Liver (tissue), 9 donors: ENCODE results near the gene CYFIP2. TPM values are rescaled to one million over a fixed set of nuclear protein-coding genes. Genes with fewer than 3 reads are reported as not detected.

Source experiments
- DNase-seq: peaks from one replicate; pipeline ENCODE4 v3.0.0-alpha.2; 2017; ENCODE audit warnings: low spot score
- H3K27ac ChIP-seq, 2 donors: one replicate each; pipeline ENCODE4 v1.7.0; 2013; ENCODE audit warnings: inconsistent platforms in 2 of 2, low read length in 2 of 2, control low read depth in 1 of 2, low read depth in 1 of 2, mild to moderate bottlenecking in 1 of 2
- H3K27me3 ChIP-seq, 4 donors: one replicate each; pipeline versions ENCODE4 v1.6.1 to v1.7.0; 2013; ENCODE audit warnings: low read length in 3 of 4, inconsistent platforms in 1 of 4, mild to moderate bottlenecking in 1 of 4, moderate library complexity in 1 of 4; ENCODE audit not compliant: control insufficient read depth in 4 of 4, insufficient read depth in 4 of 4
- H3K36me3 ChIP-seq, 4 donors: one replicate each; pipeline versions ENCODE4 v1.6.1 to v1.7.0; 2013; ENCODE audit warnings: low read length in 3 of 4, mild to moderate bottlenecking in 3 of 4, low read depth in 1 of 4, moderate library complexity in 1 of 4; ENCODE audit not compliant: control insufficient read depth in 4 of 4, insufficient read depth in 3 of 4
- H3K4me1 ChIP-seq, 4 donors: one replicate each; pipeline versions ENCODE4 v1.6.1 to v1.7.0; 2013; ENCODE audit warnings: low read length in 3 of 4, mild to moderate bottlenecking in 3 of 4, moderate library complexity in 1 of 4; ENCODE audit not compliant: control insufficient read depth in 4 of 4, insufficient read depth in 4 of 4
- H3K4me3 ChIP-seq, 3 donors: one replicate each; pipeline versions ENCODE4 v1.6.1 to v1.7.0; 2013; ENCODE audit warnings: low read length in 3 of 3, control low read depth in 1 of 3, low read depth in 1 of 3, mild to moderate bottlenecking in 1 of 3
- H3K9ac ChIP-seq, 2 donors: one replicate each; pipeline ENCODE4 v1.7.0; 2013; ENCODE audit warnings: low read length in 2 of 2, mild to moderate bottlenecking in 2 of 2, moderate library complexity in 2 of 2, control low read depth in 1 of 2, low read depth in 1 of 2
- H3K9me3 ChIP-seq, 4 donors: one replicate each; pipeline versions ENCODE4 v1.6.1 to v1.7.0; 2013; ENCODE audit warnings: low read length in 3 of 4; ENCODE audit not compliant: control insufficient read depth in 4 of 4
- EGR1 ChIP-seq, 2 donors: IDR thresholded peaks; 2 replicates each; pipeline ENCODE4 v1.6.1; 2016 to 2018; ENCODE audit warnings: antibody characterized with exemption in 2 of 2, low read depth in 2 of 2
- FOXA1 ChIP-seq: IDR thresholded peaks from 2 replicates; pipeline ENCODE4 v1.6.1; 2016; ENCODE audit warnings: antibody characterized with exemption
- GABPA ChIP-seq, 2 donors: IDR thresholded peaks in 1 of 2; conservative IDR thresholded peaks in 1 of 2; 2 replicates each; pipeline ENCODE4 v1.6.1; 2016; ENCODE audit warnings: antibody characterized with exemption in 2 of 2, mild to moderate bottlenecking in 1 of 2, moderate library complexity in 1 of 2
- HNF4A ChIP-seq, 2 donors: conservative IDR thresholded peaks; 2 replicates each; pipeline ENCODE4 v1.6.1; 2016; ENCODE audit warnings: antibody characterized with exemption in 2 of 2, mild to moderate bottlenecking in 2 of 2
- HNF4G ChIP-seq: IDR thresholded peaks from 2 replicates; pipeline ENCODE4 v1.6.1; 2016; ENCODE audit warnings: antibody characterized with exemption
- JUND ChIP-seq, 2 donors: IDR thresholded peaks; 2 replicates each; pipeline ENCODE4 v1.6.1; 2016; ENCODE audit warnings: antibody characterized with exemption in 2 of 2
- NR2F2 ChIP-seq: IDR thresholded peaks from 2 replicates; pipeline ENCODE4 v1.6.1; 2016; ENCODE audit warnings: antibody characterized with exemption
- RAD21 ChIP-seq, 2 donors: IDR thresholded peaks; 2 replicates each; pipeline ENCODE4 v1.6.1; 2016; ENCODE audit warnings: antibody characterized with exemption in 2 of 2, mild to moderate bottlenecking in 2 of 2
- REST ChIP-seq: IDR thresholded peaks from 2 replicates; pipeline ENCODE4 v1.6.1; 2016; ENCODE audit warnings: antibody characterized with exemption, mild to moderate bottlenecking
- RXRA ChIP-seq, 2 donors: IDR thresholded peaks; 2 replicates each; pipeline ENCODE4 v1.6.1; 2017 to 2018; ENCODE audit warnings: antibody characterized with exemption in 2 of 2, mild to moderate bottlenecking in 1 of 2
- TAF1 ChIP-seq: conservative IDR thresholded peaks from 2 replicates; pipeline ENCODE4 v1.6.1; 2016; ENCODE audit warnings: antibody characterized with exemption, mild to moderate bottlenecking
- YY1 ChIP-seq: IDR thresholded peaks from 2 replicates; pipeline ENCODE4 v1.6.1; 2016; ENCODE audit warnings: antibody characterized with exemption, mild to moderate bottlenecking
- WGBS: extraction: QIAGEN DNeasy Blood & Tissue Kit; methylation state at CpG from one replicate; pipeline ENCODE4 v1.1.7; 2013; 5-methylcytosine and 5-hydroxymethylcytosine counted together
- polyA plus RNA-seq, 2 donors: library from polyadenylated mRNA; stranded (reverse) in 1 of 2; unstranded in 1 of 2; fragments of 200-250 nt in 1 of 2; fragments of >200 nt in 1 of 2; fragmentation: Nextera tagmentation in 1 of 2; extraction: Ambion mirVana in 1 of 2; gene quantifications; one replicate each; pipeline versions ENCODE4 v1.2.1 to v1.2.3, GENCODE V29; 2013 to 2015
- total RNA-seq, 2 donors: library from RNA; depleted of rRNA; stranded (reverse); fragments of >200 nt; gene quantifications; one replicate each; pipeline ENCODE4 v1.2.3, GENCODE V29; 2014
- TF ChIP-seq, protein P1 (sequence below): fragments of 150-350 bp; IDR thresholded peaks from 2 replicates; pipeline ENCODE4 v1.5.1; 2017; ENCODE audit warnings: improper control_type of control experiment, low read depth, low read length; ENCODE audit not compliant: missing input control
- donor health status: healthy.
- donor health status: healthy.
- donor health status: healthy.
- donor health status: healthy.
- donor health status: healthy.

CYFIP2 gene
- total and polyA plus RNA-seq, 4 donors = 12.6 to 38.9 (median 28.2) TPM

GRCh38 chr5:157263496-157264090 lies 2.3 kb upstream of the CYFIP2 start:
- Histone ChIP-seq H3K9ac (no peak overlapping the region), H3K9me3 (no peaks in the 10 kb centered on the region), H3K27ac (no peak overlapping the region), H3K4me3 (no peak overlapping the region), H3K27me3 (no peaks in the 10 kb centered on the region), H3K4me1 (peaks cover 5 to 16% (median 12%) of the 10 kb centered on the region in 4 donors), H3K36me3 (no peaks in the 10 kb centered on the region)
- DNase-seq = no peak
- TF ChIP-seq HNF4G = no peak
- no peak for TF ChIP-seq NR2F2
- TF ChIP-seq REST = no peak
- WGBS = 77% methylated on average over 7 of the region's 7 CpGs

DNA sequence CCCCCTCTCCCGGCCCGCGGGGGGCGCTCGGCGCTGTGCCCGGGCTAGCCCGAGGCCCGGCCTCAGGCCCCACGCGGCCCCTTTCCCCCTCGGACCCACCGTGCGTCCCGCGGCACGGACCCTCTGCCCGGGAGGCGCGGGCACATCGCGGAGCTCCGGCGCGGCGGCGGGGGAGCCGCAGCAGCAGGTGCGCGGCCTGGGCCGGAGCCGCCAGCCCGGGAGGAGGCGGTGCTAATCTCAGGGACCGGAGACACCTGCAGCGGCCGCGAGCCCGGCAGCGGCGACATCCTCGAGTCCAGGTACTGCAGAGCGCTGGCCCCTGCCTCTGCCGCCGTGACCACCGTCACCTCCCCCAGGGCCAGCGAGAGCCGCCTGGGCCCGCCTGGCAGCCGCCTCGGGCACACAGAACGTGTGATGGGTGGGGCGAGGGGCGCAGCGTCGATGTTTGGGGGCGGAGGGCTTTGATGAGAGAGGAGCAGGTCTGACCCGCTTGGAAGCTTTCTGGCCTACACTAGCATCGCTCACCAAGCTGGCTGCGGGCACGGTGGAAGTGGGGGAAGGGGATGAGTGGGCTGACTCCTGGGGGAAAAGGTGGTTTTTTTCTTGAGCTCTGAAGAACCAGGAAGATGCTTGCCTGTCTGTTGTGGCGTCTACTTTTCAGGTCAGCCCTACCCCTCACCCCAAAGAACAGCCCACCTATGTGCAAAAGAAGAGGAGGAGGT lies 524 bp downstream of the CYFIP2 start:
- no peaks in the 10 kb centered on the region for H3K27me3 ChIP-seq
- 4% methylated on average over 62 of the region's 62 CpGs for WGBS
- no peaks in the 10 kb centered on the region for H3K36me3 ChIP-seq
- peaks cover 5 to 16% (median 12%) of the 10 kb centered on the region in 4 donors for H3K4me1 ChIP-seq
- peak overlapping the region; percentile 48 to 59 for H3K27ac ChIP-seq
- peak overlapping the region; percentile 20 to 23 for H3K9ac ChIP-seq
- H3K9me3 ChIP-seq = no peaks in the 10 kb centered on the region
- TF ChIP-seq JUND (IDR thresholded peaks at IDR 0.05) = no peak
- TF ChIP-seq GABPA (IDR thresholded peaks at IDR 0.05 in 1 of 2, conservative IDR thresholded peaks at IDR 0.05 in 1 of 2) = no peak
- no peak for TF ChIP-seq HNF4G
- TF ChIP-seq RAD21 (IDR thresholded peaks at IDR 0.05) = no peak
- TF ChIP-seq FOXA1 = no peak
- no peak for TF ChIP-seq RXRA (IDR thresholded peaks at IDR 0.05)
- no peak for TF ChIP-seq YY1
- no peak for TF ChIP-seq NR2F2
- no peak for TF ChIP-seq TAF1
- TF ChIP-seq EGR1 (IDR thresholded peaks at IDR 0.05; ENCODE audit: low read depth in 2 of 2) = no peak
- no peak for TF ChIP-seq HNF4A (conservative IDR thresholded peaks at IDR 0.05)
- TF ChIP-seq, protein P1, sequence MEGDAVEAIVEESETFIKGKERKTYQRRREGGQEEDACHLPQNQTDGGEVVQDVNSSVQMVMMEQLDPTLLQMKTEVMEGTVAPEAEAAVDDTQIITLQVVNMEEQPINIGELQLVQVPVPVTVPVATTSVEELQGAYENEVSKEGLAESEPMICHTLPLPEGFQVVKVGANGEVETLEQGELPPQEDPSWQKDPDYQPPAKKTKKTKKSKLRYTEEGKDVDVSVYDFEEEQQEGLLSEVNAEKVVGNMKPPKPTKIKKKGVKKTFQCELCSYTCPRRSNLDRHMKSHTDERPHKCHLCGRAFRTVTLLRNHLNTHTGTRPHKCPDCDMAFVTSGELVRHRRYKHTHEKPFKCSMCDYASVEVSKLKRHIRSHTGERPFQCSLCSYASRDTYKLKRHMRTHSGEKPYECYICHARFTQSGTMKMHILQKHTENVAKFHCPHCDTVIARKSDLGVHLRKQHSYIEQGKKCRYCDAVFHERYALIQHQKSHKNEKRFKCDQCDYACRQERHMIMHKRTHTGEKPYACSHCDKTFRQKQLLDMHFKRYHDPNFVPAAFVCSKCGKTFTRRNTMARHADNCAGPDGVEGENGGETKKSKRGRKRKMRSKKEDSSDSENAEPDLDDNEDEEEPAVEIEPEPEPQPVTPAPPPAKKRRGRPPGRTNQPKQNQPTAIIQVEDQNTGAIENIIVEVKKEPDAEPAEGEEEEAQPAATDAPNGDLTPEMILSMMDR = no peak
- peak overlapping the region; percentile 44 to 89 (median 89) for H3K4me3 ChIP-seq
- no peak for DNase-seq
